Hematopoietic multipotent progenitor cell treated with erythropoietin and hydrocortisone succinate and interleukin-3 and kit ligand, for 17 days (in vitro differentiated cells): Measurements from ENCODE around the gene GALNT17.
"Not testable (repeated sequence)": the region's sequence is repeated elsewhere in the genome, so short reads cannot be mapped to it uniquely, and the experiment has no call there.

ENCODE experiments used
- DNase-seq: peaks from one replicate; pipeline ENCODE4 v3.0.0-alpha.2; 2015; ENCODE audit warnings: low spot score

GALNT17 gene

DNA sequence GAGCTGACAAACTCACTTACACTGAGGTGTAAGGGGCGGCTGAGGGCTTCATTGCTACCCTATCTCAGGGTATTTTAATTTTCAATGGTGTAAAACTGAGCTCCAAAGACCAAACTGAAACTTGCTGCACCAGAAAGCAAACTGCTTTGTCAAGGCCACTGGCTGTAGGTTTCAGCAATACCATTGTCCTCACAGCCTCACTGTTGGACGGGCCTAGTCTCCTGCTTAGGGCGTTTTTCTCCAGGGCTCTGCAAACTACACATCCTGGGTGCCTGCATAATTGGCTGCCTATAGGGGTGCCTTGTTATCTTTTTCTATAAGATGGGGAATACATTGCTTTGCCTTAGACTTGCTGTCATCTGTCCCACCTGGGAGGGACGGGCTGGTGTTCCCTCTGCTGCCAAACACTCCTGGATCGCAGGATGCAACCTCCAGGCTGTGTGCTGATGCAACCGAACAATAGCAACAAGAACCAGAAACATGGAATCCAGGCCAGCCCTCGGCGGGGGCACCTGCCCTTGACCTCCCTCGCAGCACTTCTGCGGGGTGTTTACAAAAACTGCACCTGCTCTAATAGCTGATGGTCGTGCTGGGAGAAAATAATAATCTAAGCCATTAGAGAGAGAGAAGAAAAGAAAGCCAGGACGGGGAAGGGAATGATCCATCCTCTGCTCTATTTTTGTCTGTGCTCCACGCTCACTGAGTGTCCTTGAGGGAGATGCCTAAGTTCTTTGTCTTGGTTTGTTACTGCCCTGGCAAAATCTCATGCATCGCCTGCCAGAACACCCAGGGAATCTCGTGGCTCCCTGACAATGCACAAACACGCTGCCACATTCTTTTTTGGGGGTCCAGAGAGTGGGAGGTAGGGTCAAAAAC lies 104.5 kb downstream of the GALNT17 start:
- no peak for DNase-seq

DNA sequence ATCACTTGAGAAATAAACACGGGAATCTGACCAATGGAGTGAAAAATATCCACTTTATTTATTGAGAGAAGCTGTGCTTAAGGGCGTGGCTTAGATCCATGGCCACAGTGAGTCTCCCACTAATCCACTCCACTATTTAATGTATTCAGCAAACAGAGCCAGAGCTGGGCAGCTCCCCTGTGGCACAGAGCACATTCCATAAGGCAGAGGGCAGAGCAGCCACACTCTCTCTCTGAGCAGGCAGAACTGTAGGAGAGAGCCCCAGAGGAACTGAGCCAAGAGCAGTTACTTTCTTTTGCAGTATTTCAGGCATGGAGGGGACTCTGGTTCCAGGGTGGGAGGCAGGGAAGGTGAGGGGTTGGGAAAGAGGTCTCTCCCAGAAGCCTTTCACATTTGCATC lies 106.0 kb downstream of the GALNT17 start:
- DNase-seq = no peak

DNA sequence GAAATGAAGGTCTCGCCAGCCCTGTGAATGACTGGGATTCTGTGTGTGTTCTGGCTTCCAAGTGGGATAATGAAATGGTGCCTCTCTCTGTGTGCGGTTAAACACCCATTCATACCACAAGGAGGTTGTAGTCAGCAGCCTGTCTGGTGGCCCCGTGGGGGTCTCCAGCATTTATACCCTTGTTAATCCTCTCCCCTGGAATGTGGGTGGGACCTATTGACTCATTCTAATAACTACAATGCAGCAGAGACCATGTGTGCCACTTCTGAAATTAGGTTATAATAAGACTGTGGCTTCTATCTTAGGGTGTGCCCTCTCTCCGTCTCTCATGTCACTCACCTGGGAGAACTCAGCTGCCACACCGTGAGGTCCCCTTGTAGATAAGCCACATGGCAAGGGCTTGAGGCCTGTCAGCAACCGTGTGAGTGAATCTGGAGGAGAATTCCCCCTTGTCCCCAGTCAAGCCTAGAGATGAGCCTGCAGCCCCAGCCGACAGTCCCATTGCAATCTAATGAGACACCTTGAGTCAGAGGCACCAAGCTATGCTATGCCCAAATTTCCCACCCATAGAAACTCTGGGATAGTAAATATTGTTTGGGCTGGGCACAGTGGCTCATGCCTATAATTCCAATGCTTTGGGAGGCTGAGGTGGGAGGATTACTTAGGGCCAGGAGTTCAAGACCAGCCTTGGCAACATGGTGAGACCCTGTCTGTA lies 106.8 kb downstream of the GALNT17 start:
- DNase-seq = no peak

DNA sequence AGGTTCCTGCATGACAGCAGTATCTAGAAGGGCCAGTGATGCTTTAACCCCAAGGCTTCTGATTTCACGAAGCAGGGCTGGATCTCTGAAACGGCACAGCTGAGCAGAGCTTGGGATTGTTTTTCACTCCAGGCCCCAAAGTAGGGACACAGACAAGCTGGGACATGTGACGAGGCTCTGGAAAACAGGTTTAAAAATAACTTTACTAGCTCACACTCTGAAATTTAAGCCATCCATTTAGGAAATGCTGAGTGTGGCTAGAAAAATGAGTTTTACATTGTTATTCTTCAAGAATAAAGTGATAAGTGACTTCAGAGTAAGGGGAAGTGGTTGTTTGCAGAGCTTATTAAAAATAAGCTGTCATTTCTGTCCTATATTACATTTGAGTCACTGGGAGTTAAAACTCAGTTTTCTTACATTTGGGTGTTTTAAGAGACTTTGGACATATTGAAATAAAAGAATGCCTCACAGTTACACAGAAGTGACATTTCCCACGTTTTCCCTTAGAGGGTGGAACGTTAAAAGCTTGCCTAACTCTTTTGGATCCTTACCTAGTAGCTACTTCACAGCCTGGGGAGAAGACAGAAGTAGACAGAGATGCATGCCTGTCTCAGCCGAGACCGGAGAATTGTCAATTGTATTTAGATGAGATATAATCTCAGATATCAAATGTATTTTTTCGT lies 107.8 kb downstream of the GALNT17 start:
- no peak for DNase-seq

DNA sequence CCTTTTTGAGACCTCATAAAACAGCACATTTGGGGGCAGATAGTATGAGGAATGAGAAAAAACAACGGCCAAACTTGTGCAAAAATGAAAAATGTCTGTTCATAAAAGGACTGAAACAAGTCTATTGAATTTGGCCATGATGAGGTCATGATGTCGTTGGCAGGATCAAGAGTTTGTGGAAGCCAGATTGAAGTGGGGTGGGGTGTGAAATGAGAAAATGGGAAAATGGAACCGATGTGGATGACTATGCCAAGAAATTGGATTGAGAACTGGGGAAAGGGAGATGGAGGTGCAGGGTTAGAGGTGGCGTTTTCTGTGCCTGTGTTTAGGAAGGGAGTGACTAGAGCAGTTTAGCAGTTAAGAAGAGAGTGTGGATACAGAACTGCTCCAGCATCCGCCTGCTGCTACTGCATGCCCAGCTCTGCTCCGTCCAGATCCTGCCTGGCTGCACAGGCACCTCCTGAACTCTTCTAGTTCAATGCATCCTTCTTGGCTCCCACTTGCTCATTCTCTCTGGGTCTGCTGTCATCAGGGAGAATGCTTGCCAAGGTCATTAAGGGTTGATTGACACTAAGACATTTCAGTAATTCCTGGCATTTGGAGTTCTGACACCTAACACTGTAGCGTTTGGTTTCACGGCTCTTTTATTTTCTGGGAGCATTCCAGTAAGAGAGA lies 111.9 kb downstream of the GALNT17 start:
- DNase-seq = no peak

DNA sequence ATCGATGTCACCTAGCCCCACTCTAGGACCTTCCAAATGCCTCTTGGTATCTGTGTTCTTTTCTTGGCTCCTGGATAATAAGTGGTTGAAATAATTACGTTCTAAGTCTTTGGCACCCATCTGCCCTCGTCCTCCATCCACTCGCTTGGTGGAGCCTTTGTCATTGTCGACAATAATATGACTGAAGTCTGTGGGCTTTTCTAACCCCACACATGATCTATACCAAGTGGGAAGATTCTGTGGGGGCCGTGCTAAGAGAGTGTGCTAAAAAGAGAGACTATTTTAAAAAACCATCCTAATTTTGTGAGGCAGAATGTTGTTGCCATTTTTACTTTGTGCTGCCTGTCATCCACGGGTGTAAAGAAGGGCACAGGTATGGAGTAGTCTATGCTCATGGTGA lies 113.1 kb downstream of the GALNT17 start:
- DNase-seq = no peak

DNA sequence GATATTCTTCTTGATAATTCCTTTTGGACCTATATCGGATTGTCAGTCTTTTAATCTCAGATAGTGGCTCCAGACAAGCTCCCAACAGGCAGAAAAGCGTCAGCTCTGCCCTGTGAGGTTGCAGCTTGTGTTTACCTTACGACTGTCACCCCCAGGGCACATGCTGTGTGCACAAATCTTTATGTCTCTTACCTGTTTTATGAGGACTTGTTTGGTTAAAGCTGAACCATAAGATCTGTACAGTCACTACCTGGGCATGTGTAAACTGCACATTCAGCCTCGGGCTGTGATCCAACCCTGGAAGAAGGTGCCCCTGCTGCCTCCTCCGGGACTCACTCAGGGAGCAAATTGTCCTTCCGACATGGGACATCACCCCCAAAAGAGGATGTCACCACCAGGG lies 119.8 kb downstream of the GALNT17 start:
- no peak for DNase-seq

DNA sequence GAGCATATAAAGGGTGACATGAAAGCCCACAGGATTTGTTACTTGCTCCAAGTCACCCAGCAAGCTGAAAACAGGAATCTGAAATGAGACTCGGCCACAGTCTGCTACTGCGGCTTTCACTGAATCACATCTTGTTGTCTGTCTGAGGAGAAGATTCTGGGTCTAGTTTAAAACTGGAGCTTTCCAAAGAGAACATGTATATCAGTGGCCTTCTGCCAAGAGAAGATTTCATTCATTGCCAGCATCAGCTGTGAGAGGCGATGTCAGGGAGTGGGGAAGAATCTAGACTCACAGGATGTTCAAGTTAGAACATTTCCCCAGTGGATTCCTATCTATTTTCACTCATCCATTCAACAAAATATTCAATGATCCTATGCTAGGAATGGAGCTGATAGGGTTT lies 122.8 kb downstream of the GALNT17 start:
- no peak for DNase-seq

DNA sequence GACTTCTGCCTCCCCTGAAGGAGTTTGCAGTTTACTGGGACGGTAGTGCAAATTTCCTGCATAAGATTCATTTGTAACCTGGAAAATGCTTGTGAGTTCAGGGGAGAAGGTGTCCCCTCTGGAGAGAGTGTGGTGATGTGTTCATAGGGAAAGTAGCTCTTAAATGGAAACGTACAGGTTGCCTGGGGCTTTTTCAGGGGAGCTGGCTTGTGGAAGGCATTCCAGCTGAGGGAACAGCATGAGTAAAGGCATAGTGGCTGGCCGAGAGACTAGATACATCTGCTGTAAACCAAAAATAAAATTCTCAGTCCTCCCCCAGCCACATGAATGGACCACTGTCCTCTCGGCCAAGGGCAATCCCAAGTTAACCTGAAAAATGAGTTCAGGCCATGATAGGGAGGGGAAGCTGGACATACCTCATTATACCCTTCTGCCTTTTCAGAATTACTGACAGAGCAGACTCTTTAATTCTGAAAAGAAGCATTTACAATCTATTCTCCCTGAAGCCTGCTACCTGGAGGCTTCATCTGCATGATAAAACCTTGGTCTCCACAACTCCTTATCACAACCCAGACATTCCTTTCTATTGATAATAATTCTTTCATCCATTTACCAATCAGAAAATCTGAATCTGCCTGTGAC lies 123.7 kb downstream of the GALNT17 start:
- DNase-seq = no peak

DNA sequence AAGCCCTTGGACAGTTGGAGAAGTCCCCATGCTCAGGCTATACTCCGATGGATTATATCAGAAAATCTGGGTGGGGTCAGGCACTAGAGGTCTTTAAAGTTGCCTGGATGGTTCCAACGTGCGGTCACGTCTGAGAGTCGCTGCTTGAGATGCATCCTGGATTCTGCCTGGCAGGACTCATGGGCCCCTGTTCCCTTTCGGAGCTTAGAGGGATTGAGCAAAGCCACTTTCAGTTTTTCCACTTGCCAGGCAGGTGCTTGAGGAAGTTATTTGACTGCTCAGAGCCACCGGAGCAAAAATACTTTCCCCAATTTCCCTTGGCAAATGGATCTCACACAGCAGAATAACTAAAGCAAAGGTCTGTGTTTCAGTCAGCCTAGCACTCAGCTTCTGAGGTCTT lies 129.1 kb downstream of the GALNT17 start:
- no peak for DNase-seq

DNA sequence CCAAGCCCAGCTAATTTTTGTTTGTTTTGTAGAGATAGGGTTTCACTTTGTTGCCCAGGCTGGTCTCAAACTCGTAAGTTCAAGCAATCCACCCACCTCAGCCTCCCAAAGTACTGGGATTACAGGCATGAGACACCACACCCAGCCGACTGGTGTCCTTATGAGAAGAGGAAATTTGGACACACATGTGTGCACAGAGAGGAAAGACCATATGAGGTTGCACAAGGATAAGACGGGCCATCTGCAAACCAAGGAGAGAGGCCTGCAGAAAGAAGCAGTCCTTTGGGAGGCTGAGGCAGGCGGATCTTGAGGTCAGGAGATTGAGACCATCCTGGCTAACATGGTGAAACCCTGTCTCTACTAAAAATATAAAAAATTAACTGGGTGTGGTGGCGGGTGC lies 130.9 kb downstream of the GALNT17 start:
- DNase-seq = not testable (repeated sequence)

DNA sequence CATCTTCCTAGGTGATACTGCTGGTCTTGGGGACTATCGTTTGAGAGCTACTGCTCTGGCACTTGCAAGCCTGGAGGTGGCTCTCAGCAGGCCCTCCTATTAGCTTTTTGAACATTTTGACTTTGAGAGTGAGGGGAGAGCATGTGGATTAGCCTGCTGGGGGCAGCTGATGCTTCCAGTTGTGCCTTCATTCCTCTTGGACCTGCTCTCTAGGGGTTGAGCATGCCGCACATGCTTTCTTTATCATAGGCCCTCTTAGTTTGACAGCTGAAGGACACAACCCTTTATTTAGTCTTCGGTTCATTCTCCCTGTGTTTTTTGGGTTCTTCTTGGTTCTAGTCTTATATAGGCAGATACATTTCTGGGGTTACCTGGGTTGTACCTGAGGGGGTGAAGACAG lies 132.1 kb downstream of the GALNT17 start:
- DNase-seq = no peak

DNA sequence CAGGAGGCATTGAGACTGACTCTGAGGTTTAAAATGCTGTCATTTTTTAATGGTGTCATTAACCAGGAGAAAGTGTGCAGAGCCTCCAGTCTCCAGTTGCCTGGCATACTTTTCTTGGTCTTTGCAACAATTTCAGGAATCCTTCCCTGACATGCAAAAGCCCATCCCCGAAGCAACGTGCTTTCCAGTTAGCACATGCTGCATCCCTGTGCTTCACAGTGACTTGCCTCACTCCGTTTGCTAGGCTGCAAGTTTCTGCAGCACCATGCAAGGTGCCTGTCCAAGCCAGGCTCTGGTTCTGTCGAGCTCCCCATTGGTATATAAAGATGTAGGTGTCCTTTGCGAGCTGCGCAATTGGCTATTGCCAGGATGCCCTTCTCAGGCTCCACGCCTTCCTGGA lies 135.0 kb downstream of the GALNT17 start:
- DNase-seq = no peak

DNA sequence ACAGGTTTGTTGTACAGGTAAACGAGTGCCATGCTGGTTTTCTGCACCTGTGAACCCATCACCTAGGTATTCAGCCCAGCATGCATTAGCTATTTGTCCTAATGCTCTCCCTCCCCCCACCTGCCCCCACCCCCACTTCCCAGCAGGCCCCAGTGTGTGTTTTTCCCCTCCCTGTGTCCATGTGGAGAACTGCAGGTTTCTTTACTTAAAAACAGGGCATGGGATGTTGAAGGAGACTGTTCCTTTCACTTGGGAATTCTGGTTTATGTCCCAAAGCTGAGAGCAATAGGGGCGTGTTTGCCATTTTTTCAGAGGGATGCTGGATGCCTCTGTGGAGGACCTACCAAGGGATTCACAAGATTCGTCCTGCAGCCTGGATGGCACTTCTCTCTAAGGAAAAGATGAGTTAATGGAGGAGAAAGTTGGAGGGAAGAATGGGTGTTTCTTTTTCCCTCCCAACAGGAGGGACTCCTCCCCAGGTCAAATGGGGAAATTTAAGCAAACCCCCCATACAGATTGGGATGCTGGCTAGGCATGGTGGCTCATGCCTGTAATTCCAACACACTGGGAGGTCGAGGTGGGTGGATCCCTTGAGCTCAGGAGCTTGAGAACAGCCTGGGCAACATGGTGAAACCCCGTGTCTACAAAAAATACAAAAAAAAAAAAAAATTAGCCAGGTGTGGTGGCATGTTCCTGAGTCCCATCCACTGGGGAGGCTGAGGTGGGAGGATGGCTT lies 136.0 kb downstream of the GALNT17 start:
- DNase-seq = no peak

DNA sequence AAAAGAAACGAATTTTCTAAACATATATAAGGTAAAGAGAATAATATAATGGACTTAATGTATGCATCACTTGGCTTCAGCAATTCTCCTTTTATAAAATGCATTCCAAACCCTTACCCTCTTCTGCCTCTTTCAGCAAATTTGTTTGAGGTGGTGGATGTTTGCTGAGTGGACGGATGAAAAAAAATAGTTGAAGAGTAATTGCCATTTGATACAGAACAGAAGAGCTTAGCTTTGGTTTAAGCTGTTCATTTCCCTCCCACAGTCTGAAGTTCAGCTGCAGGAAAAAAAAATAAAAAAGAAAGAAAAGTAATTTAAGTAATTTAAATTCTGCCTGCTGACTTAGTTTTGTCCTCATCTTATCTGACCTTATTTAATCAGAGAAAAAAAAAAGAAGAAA lies 138.6 kb downstream of the GALNT17 start:
- no peak for DNase-seq

DNA sequence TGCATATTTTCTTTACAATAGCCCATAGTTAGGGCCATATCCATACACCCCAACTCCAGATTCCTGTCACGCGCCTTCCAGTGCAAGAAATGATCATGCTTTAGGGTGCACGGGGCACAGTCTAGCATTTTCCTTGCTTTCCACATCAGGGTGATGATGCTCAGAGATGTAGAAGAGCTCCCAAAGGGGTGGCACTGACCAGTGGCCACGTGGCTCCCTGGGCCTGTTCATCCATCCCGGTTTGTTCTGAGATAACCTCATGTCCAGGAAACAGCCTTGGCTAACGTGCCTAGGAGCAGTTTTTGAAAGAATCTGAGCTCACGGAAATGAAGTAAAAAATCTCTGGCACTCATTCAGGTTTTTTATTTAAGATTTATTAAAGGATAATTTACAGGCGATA lies 139.3 kb downstream of the GALNT17 start:
- no peak for DNase-seq

DNA sequence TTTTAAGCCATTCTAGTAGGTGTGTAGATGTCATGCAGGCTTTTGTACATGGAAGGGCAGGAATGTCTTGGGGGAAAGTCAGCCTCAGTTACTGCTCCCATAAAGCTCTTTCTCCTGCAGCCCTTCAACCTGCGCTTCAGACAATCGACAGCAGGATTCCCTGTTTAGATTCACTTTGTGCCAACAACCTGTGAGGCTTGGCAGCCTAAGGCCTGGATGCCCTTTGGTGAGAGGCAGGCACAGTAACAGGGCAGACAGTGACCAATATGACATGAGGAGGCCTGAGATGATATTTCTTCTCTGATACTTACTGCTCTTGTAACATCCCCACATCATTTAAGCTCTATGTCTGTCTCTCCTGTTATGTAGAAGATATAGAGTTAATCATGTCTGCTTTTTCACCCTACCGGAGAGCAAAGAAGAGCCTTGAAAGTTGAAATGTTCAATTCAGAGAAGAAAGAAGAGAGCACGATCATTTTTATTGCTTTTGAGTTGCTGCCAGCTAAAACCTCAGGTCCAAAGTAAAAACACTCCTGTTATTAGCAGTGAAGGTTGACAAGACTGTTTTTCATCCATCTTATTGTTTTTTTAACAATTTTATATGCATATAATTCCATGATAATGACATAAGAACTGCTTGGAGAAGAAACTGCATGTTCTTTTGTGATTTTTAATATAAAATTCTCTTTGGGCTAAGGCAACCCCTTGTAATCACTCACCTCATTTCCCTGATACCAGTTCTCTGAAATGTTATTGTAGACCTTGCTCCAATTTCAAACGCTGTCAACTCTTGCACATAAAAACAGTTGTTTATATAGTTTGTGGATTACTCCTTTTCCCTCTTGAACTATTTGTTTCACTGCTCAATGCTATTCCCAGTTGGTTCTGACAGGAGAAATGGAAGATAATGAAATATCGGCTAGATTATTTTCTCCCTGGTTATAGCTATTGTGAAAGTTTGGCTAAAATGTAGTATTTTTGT lies 140.9 kb downstream of the GALNT17 start:
- no peak for DNase-seq

DNA sequence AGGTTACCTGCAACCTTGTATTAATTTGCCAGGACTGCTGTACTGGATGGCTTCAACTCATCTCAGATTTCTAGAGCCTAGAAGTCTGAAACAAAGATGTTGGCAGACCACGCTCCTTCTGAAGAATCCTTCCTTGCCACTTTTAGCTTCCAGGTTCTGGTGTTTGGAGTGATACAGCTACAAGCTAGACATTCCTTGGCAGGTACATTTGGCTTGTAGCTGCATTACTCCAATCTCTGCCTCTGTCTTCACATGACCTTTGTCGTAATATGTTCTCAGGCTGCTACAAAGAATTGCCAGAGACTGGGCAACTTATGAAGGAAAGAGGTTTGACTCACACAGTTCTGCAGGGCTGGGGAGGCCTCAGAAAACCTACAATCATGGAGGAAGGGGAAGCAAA lies 146.3 kb downstream of the GALNT17 start:
- no peak for DNase-seq

DNA sequence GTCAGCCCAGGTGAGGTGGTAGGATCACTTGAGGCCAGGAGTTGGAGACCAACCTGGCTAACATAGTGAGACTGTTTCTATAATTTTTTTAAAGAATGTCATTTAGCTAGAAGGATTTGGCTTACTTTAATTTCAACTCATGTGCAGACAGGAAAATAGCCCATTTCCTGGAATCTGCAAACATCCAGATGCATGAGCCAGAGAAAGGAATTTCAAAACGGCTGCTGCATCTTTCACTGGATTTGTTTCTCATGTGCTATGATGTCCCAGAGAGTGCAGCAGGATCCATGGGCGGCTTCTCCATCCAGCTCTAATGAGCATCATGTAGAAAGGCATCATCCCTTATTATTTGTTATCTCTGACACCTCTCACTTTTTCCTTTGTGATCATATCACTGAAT lies 149.3 kb downstream of the GALNT17 start:
- no peak for DNase-seq

DNA sequence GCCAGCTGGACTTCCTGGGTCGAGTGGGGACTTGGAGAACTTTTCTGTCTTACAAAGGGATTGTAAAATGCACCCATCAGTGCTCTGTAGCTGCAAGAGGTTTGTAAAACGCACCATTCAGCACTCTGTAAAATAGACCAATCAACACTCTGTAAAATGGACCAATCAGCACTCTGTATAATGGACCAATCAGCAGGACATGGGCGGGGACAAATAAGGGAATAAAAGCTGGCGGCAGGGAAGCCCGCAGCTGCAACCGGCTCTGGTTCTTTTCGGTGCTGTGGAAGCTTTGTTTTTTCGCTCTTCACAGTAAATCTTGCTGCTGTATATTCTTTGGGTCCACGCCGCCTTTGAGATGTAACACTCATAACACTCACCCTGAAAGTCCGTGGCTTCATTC lies 151.9 kb downstream of the GALNT17 start:
- no peak for DNase-seq
